T follicular helper cell (primary cell): Measurements from ENCODE around the gene CRYAA.

Experiments
- DNase-seq: peaks from one replicate; pipeline ENCODE4 v3.0.0-alpha.2; 2020; ENCODE audit warnings: low read depth

The CRYAA gene

DNA sequence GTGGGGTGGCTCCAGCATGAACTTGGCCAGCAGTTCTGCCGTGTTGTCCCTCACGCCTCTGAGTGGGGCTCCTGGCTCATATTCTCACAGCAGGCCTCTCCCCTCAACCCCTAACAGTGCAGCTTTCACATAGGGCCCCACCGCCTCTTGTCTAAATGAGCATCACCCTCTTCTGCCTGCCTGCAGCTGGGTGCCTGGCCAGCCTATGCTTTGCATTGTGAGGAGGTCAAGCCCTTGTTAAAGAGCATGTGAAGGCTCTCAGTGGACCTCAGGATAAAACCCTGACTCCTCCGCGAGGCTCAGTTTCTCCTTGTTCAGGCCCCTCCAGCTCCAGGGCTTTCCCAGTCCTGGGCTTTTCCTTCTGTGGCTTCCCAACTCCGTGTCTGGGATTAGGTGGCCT, 34.8 kb downstream of the CRYAA start:
- DNase-seq = no peak

DNA sequence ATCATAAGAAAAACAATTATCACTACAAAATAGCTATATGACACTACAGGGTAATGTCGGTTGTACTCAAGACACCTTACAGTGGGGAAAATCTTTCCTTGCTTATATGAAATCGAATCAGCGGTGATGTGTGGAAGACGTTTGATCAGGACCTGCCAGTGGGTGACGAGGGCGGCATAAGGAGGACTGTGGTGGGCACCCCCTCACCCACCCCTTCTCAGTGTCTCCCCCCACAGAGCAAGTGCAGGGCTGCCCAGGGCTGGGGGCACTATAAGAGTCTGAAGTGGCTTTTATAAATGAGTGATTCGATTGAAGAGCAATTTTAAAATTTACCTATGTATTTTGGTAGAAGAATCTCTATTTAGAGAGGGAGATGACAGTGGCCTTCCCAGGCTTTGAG, 35.8 kb downstream of the CRYAA start:
- DNase-seq = no peak

DNA sequence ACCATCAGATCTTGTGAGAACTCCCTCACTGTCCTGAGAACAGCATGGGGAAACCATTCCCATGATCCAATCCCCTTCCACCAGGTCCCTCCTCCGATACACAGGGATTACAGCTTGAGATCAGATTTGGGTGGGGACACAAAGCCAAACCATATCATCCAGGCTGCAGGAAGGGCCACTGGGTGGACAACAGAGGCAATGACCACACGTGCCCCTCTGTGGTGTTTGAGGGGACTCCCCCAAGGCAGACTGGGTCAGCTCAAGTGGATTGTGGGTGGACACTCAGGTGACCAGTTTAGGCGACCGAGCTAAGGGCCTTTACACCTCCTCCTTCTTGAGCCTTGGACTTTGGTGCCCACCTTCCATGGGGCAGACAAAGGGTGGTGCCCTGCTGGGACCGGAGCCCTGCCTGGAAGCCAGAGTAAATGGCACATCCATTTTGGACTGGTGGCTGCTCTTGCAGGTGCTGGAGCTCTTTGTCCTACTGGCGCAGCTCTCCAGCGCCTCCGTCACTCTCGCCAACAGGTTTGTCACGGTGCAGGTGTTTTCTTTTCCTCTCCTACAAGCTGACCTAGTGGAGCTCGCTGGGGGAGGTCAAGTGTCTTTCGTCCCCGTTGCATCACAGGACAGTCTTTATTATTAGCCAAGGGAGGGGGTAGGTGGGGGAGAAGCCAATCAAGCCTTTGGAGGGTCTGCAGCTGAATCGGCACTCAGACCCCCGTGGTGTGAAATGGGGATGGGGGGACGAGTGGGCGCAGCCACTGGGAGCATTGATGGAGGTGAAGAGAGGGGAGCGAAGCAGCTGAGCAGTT, 37.6 kb downstream of the CRYAA start:
- no peak for DNase-seq

DNA sequence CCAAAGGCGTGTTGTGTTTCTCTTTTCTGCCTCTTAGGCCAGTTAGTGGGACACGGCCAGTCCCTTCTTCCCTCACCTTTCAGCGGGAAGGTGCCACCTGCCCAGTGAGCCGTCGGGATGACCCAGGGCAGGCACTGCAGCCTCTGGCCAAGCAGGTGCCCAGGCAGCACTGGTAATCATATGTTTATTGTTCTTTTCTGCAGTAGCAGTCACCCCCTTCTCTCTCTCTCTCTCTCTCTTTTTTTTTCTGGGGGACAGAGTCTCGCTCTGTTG, 38.2 kb downstream of the CRYAA start:
- no peak for DNase-seq

DNA sequence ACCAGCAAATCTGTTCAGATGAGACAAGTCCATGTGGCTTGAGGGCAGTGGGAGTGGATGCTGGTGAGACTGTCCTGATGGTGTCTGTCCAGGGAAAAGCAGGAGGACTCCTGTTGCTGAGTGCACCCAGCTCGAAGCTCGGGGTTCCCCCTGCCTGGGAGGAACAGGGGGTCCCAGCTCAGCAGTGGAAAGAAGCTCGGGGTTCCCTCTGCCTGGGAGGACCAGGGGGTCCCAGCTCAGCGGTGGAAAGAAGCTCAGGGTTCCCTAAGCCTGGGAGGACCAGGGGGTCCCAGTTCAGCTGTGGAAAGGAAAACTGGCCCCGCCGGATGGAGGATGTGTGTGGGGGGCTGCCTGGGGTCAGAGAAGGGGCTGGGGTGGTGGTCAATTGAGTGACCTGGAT, 39.1 kb downstream of the CRYAA start:
- no peak for DNase-seq

DNA sequence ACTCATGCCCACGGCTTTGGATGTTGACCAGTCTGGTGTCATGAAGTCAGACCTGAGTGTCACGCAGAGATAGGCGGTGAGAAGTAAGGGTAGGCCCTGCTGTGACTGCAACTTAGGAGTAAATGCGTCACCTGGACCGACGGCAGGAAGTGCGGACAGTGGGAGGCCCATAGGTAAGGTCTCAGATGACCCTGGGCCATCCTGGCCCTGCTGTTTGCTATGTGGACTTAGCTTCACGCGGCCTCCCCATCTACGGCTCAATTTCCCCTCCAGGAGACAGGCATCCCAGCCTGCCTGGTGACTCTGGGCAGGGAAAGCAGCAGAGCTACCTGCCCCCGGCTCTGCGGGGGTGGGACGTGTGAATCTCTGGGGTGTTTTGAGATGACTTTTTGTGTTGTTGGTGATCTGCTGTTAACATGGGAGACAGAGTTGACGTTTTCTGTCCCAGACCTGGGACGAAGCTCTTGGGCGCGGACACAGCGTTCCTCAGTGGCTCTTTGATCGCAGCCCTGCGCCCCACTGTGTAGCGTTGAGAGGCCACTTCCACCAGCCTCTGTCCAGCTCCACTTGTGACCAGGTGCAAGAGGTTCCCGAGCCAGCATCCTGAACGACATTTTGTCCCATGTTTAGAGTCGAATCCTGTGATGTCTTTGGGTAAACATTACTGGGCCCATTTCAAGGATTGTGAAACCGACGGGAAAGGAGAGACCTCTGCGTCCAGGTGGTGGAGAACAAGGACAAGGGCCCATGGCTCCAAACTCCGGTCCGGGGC, 39.9 kb downstream of the CRYAA start:
- DNase-seq = no peak

DNA sequence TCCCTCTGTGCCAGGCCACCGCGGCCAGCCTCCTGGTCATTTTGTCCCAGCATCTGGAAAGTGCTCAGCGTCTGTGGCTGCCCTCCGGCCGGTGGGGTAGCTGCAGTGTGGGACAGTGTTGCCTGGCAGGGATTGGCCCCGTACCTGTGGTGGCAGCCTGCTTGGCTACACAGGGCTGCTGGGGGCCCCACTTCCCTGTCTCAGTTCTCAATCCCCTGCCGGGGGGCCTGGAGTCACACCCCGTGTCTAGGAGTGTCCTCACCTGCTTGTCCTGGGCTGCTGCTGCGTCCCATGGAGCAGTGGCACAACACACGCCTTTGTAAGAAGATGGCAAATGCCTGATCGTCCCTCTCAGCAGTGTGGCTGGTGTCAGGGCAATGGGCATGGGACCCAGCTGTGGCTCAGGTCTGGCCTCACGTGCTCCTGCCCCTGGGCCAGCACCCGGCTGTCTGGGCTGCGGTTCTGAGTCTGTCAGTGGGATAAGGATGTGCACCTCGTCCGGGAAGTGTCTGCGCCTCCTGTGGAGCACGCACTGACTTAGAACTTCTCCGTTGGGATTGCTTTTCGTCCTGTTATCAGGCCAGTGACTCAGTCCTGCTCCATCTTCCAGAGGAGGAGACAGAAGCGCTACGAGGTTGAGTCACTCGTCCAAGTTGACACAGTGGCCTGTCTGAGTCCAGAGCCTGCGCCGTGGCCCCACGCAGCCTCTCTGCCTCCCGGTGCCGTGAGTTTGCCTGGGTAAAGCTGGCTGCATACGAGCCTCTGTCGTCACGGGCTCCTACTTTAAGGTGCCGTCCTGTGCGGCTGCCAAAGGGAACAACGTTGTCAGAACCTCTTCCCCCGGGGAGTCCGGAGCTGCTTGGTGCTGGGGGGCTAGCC, 41.0 kb downstream of the CRYAA start:
- no peak for DNase-seq

DNA sequence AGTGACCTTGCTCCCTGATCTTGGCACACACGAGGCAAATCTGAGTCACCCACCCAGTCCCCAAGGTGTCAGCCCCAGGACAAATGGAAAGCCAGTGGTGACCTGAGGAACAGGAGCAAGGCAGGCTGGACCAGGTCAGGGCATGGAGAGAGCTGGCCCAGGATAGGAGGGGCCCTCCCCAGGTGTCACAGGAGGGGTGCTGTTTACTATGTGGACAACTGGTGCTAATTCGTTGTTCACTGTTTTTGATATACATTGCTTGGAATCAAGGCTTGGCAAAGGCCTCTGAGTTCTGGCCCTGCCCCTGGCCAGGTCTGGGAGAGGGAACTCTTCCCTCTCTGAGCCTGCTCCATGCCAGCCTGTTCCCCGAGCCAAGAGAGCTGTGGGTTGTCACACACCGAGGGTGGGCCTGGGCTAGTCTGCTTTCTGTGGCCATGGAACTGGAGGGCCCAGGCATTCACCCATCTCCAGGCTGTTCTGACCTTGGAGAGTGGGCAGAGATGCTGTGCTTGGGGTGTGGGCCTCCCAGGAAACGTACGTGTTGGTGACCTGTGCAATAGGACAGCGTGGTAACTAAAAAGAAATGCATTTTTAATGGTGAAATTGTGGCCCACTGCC, 41.8 kb downstream of the CRYAA start:
- DNase-seq = no peak

DNA sequence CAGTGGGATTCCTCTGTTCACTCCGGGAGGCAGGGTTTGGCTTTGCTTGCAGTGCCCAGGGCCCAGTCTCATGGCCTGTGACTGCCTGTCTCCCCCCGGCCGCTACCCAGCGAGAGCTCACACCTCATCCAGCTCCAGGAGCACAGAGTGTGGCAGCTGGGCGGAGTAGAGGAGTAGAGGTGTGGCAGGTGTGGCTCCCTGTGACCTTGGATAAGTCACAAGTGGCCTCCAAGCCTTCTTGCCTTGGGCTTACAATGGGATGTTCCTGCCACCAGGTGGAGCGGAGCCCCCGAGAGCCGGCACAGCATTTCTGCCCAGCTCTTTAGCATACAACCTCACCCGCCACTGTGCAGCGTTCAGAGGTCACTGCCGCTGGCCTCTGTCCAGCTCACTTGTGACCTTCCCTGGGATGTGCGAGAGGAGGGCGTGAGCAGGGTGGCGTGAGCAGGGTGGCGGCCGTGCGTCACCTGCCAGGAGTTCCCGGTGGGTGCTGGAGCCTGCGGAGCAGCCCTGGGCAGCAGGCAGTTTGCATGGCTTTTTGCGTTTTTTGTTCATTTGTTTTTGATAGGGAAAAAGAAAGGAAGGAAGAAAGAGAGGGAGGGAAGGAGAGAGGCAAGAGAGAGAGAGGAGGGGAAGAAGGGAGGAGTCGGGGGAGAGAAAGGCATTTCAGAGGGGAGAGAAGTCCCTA, 42.4 kb downstream of the CRYAA start:
- no peak for DNase-seq

DNA sequence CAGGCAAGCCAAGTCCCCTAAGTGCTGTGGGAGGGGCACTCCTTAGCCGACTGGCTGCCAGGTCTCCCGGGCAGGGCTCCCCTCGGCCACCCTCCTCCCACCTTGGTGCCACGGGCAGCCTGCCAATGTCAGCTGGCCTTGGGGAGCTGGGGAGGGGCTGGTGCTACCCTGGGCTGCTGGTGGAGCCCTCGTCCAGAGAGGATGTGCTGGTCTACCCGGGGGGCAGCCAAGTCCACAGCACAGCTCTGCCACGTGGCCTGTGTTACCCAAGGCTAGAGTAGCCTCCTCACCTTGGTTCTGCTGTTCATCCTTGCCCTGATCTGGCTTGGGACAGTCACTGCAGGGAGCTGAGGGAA, 42.9 kb downstream of the CRYAA start:
- no peak for DNase-seq
